Measurements from ENCODE around the gene DLG2.
"Not testable (repeated sequence)": the region's sequence is repeated elsewhere in the genome, so short reads cannot be mapped to it uniquely, and the experiment has no call there.

DLG2 gene

GRCh38 chr11:85627332-85627997 lies at the start of gene DLG2:
Gene DLG2, minus strand, starts transcription at chr11:85627344.
- ATAC-seq (replicated peaks), result peak; percentile 1 to 3
- Mint-ChIP-seq H3K4me1 (peaks cover 10 to 18% of the 10 kb centered on the region in 2 donors), H3K9me3 (no peaks in the 10 kb centered on the region), H3K36me3 (no peaks in the 10 kb centered on the region), H3K4me3 (peak within 1 kb of the TSS; percentile 96 to 98), H3K27me3 (no peaks in the 10 kb centered on the region), H3K27ac (peak within 1 kb of the TSS; percentile 95)
- DNase-seq, result no peak

GRCh38 chr11:85673393-85673792 lies 46.2 kb upstream of the DLG2 start:
- ATAC-seq (replicated peaks), result no peak

GRCh38 chr11:85672105-85672902 lies 45.2 kb upstream of the DLG2 start:
- peak in 1 of 2 donors; percentile 34 for ATAC-seq (replicated peaks)
- H3K9me3 Mint-ChIP-seq, result peaks cover 3 to 7% of the 10 kb centered on the region in 2 donors
- H3K27me3 Mint-ChIP-seq, result peaks cover 17 to 21% of the 10 kb centered on the region in 2 donors
- DNase-seq, result no peak
- H3K4me3 Mint-ChIP-seq, result no peak overlapping the region
- peaks cover 0 to 4% of the 10 kb centered on the region in 2 donors for H3K36me3 Mint-ChIP-seq
- H3K27ac Mint-ChIP-seq, result no peak overlapping the region
- no peaks in the 10 kb centered on the region for H3K4me1 Mint-ChIP-seq

More at GRCh38 chr11:85673393-85673792, 46.2 kb upstream of the DLG2 start:
- Mint-ChIP-seq H3K36me3 (peaks cover 0 to 4% of the 10 kb centered on the region in 2 donors), H3K9me3 (peaks cover 3 to 7% of the 10 kb centered on the region in 2 donors), H3K27ac (no peak overlapping the region), H3K4me3 (no peak overlapping the region), H3K4me1 (no peaks in the 10 kb centered on the region), H3K27me3 (peaks cover 17 to 21% of the 10 kb centered on the region in 2 donors)
- no peak for DNase-seq

GRCh38 chr11:85670949-85671663 lies 44.0 kb upstream of the DLG2 start:
- ATAC-seq (replicated peaks), result not testable (repeated sequence)

GRCh38 chr11:85668157-85668556 lies 41.0 kb upstream of the DLG2 start:
- H3K27me3 Mint-ChIP-seq, result peaks cover 10 to 12% of the 10 kb centered on the region in 2 donors
- no peak overlapping the region for H3K4me3 Mint-ChIP-seq
- DNase-seq (no peak), ATAC-seq (replicated peaks) (no peak)
- peaks cover 5 to 16% of the 10 kb centered on the region in 2 donors for H3K4me1 Mint-ChIP-seq
- H3K9me3 Mint-ChIP-seq, result peaks cover 0 to 3% of the 10 kb centered on the region in 2 donors
- H3K36me3 Mint-ChIP-seq, result peaks cover 9 to 15% of the 10 kb centered on the region in 2 donors
- no peak overlapping the region for H3K27ac Mint-ChIP-seq

More at GRCh38 chr11:85670949-85671663, 44.0 kb upstream of the DLG2 start:
- not testable (repeated sequence) for DNase-seq, H3K9me3 Mint-ChIP-seq, H3K4me1 Mint-ChIP-seq, H3K36me3 Mint-ChIP-seq, H3K27ac Mint-ChIP-seq, H3K4me3 Mint-ChIP-seq
- peaks cover 17 to 21% of the 10 kb centered on the region in 2 donors for H3K27me3 Mint-ChIP-seq

- Mint-ChIP-seq H3K4me3 (no peak overlapping the region), H3K27ac (no peak overlapping the region)
- no peak for ATAC-seq (replicated peaks)
Measured at GRCh38 chr11:85666687-85667086, 39.5 kb upstream of the DLG2 start.

GRCh38 chr11:85665733-85666132 lies 38.6 kb upstream of the DLG2 start:
- Mint-ChIP-seq H3K27ac (peak overlapping the region; percentile 98), H3K4me1 (peaks cover 11 to 29% of the 10 kb centered on the region in 2 donors), H3K4me3 (peak overlapping the region in 1 of 2 donors; percentile 25), H3K9me3 (peaks cover 0 to under 1% of the 10 kb centered on the region in 2 donors), H3K36me3 (peaks cover 17 to 20% of the 10 kb centered on the region in 2 donors), H3K27me3 (peaks cover 0 to 4% of the 10 kb centered on the region in 2 donors)
- DNase-seq, result no peak
- ATAC-seq (replicated peaks), result no peak

More at GRCh38 chr11:85666687-85667086, 39.5 kb upstream of the DLG2 start:
- peaks cover 9 to 21% of the 10 kb centered on the region in 2 donors for H3K4me1 Mint-ChIP-seq
- peaks cover 14 to 19% of the 10 kb centered on the region in 2 donors for H3K36me3 Mint-ChIP-seq
- peaks cover 8 to 12% of the 10 kb centered on the region in 2 donors for H3K27me3 Mint-ChIP-seq
- H3K9me3 Mint-ChIP-seq, result peaks cover 0 to 3% of the 10 kb centered on the region in 2 donors
- no peak for DNase-seq

- Mint-ChIP-seq H3K9me3 (no peaks in the 10 kb centered on the region), H3K36me3 (peaks cover 22 to 29% of the 10 kb centered on the region in 2 donors), H3K27me3 (no peaks in the 10 kb centered on the region), H3K4me1 (peaks cover 15 to 35% of the 10 kb centered on the region in 2 donors), H3K27ac (peak within 1 kb of the TSS; percentile 98), H3K4me3 (peak within 1 kb of the TSS; percentile 100)
- peak; percentile 90 to 92 for ATAC-seq (replicated peaks)
- peak; percentile 94 for DNase-seq
Measured at GRCh38 chr11:85664615-85665481, 37.7 kb upstream of the DLG2 start, which contains the start of gene CREBZF. Gene CREBZF, minus strand, starts transcription at chr11:85665129. Its CDS starts 254 bp downstream, at chr11:85664875.

- peaks cover 23 to 33% of the 10 kb centered on the region in 2 donors for H3K36me3 Mint-ChIP-seq
- H3K4me1 Mint-ChIP-seq, result peaks cover 17 to 41% of the 10 kb centered on the region in 2 donors
- peak overlapping the region; percentile 98 for H3K27ac Mint-ChIP-seq
- DNase-seq (peak; percentile 79), ATAC-seq (replicated peaks) (peak; percentile 74 to 77)
- no peaks in the 10 kb centered on the region for H3K27me3 Mint-ChIP-seq
- no peaks in the 10 kb centered on the region for H3K9me3 Mint-ChIP-seq
- peak overlapping the region; percentile 100 for H3K4me3 Mint-ChIP-seq
Measured at GRCh38 chr11:85663753-85664614, 36.8 kb upstream of the DLG2 start.

- DNase-seq, result no peak
- ATAC-seq (replicated peaks), result no peak
- Mint-ChIP-seq H3K36me3 (peaks cover 23 to 33% of the 10 kb centered on the region in 2 donors), H3K4me1 (peaks cover 17 to 41% of the 10 kb centered on the region in 2 donors), H3K4me3 (peak overlapping the region; percentile 100), H3K27me3 (no peaks in the 10 kb centered on the region), H3K9me3 (no peaks in the 10 kb centered on the region), H3K27ac (peak overlapping the region; percentile 98)
Measured at GRCh38 chr11:85663080-85663752, 36.1 kb upstream of the DLG2 start.

GRCh38 chr11:85661972-85662664 lies 35.0 kb upstream of the DLG2 start:
- DNase-seq (no peak), ATAC-seq (replicated peaks) (no peak)
- peaks cover 25 to 34% of the 10 kb centered on the region in 2 donors for H3K36me3 Mint-ChIP-seq
- peaks cover 17 to 43% of the 10 kb centered on the region in 2 donors for H3K4me1 Mint-ChIP-seq
- peak overlapping the region; percentile 35 to 62 for H3K4me3 Mint-ChIP-seq
- H3K27me3 Mint-ChIP-seq, result no peaks in the 10 kb centered on the region
- no peaks in the 10 kb centered on the region for H3K9me3 Mint-ChIP-seq
- no peak overlapping the region for H3K27ac Mint-ChIP-seq

All from stimulated activated naive B cell treated with anti-CD40 and anti-IgM and Interleukin-4, amounts not matched to agents 10 μg/mL and 1 μg/mL and 100 μg/mL, for 72 hours (primary cell).